Measurements from ENCODE around the gene MICALL1.

The MICALL1 gene

DNA sequence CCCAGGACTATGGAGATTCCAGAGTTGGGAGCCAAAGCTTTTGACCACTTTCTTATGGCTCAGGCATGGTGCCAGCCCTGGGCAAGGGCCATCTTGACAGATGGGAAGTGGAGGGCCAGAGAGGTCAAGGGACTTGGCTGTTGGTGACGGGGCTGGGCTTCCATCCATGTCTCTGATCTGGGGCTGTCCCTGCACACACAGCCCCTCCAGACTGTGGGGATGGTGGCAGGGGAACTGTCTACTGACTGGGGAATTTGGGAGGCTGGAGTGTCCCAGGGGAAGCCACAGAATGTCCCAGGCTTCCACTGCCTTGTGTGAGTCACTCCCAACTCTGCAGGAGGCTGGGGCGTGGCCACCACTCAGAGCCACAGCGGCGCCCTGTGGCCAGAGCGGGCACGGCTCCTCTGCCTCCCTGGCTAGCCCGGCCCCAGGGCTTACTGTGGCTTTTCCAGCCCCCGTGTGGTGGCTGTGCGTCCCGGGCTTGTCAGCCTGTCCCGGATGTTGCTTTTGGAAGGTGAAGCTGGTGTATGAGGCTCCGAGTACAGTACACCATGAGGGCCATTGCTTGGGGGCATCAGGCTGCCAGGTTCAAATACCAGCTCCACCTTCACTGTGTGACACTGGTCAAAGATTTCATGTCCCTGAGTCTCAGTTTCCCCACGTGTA, 27.7 kb downstream of the MICALL1 start:
- TF ChIP-seq, protein P1, sequence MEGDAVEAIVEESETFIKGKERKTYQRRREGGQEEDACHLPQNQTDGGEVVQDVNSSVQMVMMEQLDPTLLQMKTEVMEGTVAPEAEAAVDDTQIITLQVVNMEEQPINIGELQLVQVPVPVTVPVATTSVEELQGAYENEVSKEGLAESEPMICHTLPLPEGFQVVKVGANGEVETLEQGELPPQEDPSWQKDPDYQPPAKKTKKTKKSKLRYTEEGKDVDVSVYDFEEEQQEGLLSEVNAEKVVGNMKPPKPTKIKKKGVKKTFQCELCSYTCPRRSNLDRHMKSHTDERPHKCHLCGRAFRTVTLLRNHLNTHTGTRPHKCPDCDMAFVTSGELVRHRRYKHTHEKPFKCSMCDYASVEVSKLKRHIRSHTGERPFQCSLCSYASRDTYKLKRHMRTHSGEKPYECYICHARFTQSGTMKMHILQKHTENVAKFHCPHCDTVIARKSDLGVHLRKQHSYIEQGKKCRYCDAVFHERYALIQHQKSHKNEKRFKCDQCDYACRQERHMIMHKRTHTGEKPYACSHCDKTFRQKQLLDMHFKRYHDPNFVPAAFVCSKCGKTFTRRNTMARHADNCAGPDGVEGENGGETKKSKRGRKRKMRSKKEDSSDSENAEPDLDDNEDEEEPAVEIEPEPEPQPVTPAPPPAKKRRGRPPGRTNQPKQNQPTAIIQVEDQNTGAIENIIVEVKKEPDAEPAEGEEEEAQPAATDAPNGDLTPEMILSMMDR (IDR thresholded peaks at IDR 0.05; ENCODE audit: poor library complexity, severe bottlenecking), result peak; percentile 95
- no peak overlapping the region for H3K4me3 ChIP-seq (ENCODE audit: severe bottlenecking)
- DNase-seq (ENCODE audit: low spot score) (peak; percentile 88), ATAC-seq (ENCODE audit: low read depth) (peak; percentile 94)
- peak overlapping the region; percentile 30 for H3K27ac ChIP-seq (ENCODE audit: poor library complexity, severe bottlenecking)
- peaks cover 4% of the 10 kb centered on the region for H3K4me1 ChIP-seq (ENCODE audit: insufficient read depth, poor library complexity, severe bottlenecking)
- H3K36me3 ChIP-seq (ENCODE audit: low read depth), result peaks cover 97% of the 10 kb centered on the region
- H3K9me3 ChIP-seq (ENCODE audit: severe bottlenecking), result no peaks in the 10 kb centered on the region
- no peaks in the 10 kb centered on the region for H3K27me3 ChIP-seq (ENCODE audit: insufficient read depth, poor library complexity, severe bottlenecking)

DNA sequence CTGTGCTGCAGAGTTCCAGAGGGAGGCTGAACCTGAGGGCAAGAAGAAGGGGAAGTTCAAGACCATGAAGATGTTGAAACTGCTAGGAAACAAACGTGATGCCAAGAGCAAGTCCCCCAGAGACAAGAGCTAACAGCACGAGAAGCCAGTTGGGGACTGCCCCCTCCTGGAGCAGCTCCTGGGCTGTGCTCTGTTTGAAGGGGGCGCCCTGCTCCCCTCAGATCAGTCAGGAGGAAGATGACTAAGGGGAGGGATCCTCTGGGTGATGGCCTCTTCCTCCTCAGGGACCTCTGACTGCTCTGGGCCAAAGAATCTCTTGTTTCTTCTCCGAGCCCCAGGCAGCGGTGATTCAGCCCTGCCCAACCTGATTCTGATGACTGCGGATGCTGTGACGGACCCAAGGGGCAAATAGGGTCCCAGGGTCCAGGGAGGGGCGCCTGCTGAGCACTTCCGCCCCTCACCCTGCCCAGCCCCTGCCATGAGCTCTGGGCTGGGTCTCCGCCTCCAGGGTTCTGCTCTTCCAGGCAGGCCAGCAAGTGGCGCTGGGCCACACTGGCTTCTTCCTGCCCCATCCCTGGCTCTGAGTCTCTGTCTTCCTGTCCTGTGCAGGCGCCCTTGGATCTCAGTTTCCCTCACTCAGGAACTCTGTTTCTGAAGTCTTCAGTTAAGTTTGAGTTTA, 34.7 kb downstream of the MICALL1 start:
- H3K9me3 ChIP-seq (ENCODE audit: severe bottlenecking), result no peaks in the 10 kb centered on the region
- H3K27me3 ChIP-seq (ENCODE audit: insufficient read depth, poor library complexity, severe bottlenecking), result no peaks in the 10 kb centered on the region
- ATAC-seq (ENCODE audit: low read depth), result no peak
- H3K4me1 ChIP-seq (ENCODE audit: insufficient read depth, poor library complexity, severe bottlenecking), result no peaks in the 10 kb centered on the region
- TF ChIP-seq, protein P1 (IDR thresholded peaks at IDR 0.05; ENCODE audit: poor library complexity, severe bottlenecking), result no peak
- H3K4me3 ChIP-seq (ENCODE audit: severe bottlenecking), result no peak overlapping the region
- peaks cover 74% of the 10 kb centered on the region for H3K36me3 ChIP-seq (ENCODE audit: low read depth)
- no peak for DNase-seq (ENCODE audit: low spot score)
- no peak overlapping the region for H3K27ac ChIP-seq (ENCODE audit: poor library complexity, severe bottlenecking)

DNA sequence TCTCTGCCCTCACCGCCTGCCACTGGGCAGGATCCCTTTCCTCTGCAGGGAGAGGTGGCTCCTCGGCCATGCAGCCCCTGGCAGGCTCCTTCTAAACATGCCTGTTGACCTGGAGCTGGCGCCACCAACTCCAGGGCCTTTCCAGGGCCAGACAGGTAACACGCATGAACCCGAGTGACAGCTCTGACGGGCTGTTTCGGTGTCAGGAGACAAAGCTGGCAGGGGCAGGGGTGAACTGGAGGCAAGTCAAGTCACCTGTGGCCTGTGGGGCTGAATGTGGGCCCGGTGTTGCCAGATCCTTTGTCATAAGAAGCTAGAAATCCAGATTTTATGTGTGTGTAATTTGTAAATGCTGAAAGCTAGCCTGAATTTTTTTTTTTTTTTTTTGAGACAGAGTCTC, 36.0 kb downstream of the MICALL1 start:
- no peak overlapping the region for H3K4me3 ChIP-seq (ENCODE audit: severe bottlenecking)
- TF ChIP-seq, protein P1 (IDR thresholded peaks at IDR 0.05; ENCODE audit: poor library complexity, severe bottlenecking), result no peak
- H3K36me3 ChIP-seq (ENCODE audit: low read depth), result peaks cover 61% of the 10 kb centered on the region
- no peak for ATAC-seq (ENCODE audit: low read depth)
- H3K4me1 ChIP-seq (ENCODE audit: insufficient read depth, poor library complexity, severe bottlenecking), result no peaks in the 10 kb centered on the region
- no peak for DNase-seq (ENCODE audit: low spot score)
- H3K9me3 ChIP-seq (ENCODE audit: severe bottlenecking), result no peaks in the 10 kb centered on the region
- no peak overlapping the region for H3K27ac ChIP-seq (ENCODE audit: poor library complexity, severe bottlenecking)
- no peaks in the 10 kb centered on the region for H3K27me3 ChIP-seq (ENCODE audit: insufficient read depth, poor library complexity, severe bottlenecking)

DNA sequence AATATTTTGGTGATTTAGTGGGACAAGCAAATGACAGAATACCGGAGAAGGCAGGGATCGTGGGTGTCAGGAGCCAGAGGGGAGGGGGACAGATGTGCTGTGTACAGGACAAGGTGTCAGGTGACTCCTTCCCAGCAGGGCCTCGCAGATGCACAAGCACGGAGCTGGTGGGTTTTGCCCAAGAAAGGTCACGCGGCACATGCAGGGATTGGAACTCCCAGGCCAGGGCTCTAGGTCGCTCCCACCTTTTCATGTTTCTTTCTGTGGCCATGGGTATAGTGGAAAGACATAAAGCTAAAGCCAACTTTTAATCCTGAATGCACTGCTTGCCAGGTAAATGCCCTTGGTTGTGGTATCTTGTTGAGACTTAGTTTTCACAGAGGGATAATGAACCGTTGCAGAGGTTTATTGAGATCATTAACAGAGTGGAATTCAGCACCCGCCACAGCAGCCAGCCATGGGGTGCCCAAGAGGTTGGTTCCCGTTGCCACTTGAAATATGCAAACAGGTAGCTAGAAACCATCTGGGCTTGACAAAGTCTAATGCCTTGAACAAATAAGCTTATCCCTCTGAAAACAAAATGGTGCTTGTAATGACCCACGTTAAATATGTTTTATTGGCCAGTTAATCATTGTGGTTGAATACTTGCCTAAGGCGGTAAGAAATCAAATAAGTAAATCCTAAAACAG, 37.2 kb downstream of the MICALL1 start:
- Histone ChIP-seq H3K36me3 (ENCODE audit: low read depth) (peaks cover 49% of the 10 kb centered on the region), H3K4me3 (ENCODE audit: severe bottlenecking) (no peak overlapping the region), H3K27ac (ENCODE audit: poor library complexity, severe bottlenecking) (no peak overlapping the region), H3K4me1 (ENCODE audit: insufficient read depth, poor library complexity, severe bottlenecking) (no peaks in the 10 kb centered on the region), H3K27me3 (ENCODE audit: insufficient read depth, poor library complexity, severe bottlenecking) (no peaks in the 10 kb centered on the region), H3K9me3 (ENCODE audit: severe bottlenecking) (no peaks in the 10 kb centered on the region)
- ATAC-seq (ENCODE audit: low read depth) (no peak), DNase-seq (ENCODE audit: low spot score) (no peak)
- TF ChIP-seq, protein P1 (IDR thresholded peaks at IDR 0.05; ENCODE audit: poor library complexity, severe bottlenecking), result no peak
